HG03025 (cell line): ENCODE measurements around the gene PIEZO1.
"Not testable (repeated sequence)": the region's sequence is repeated elsewhere in the genome, so short reads cannot be mapped to it uniquely, and the experiment has no call there.

Source experiments
- ATAC-seq: cut with Tn5 transposase; IDR thresholded peaks from one replicate; pipeline ENCODE4 v1.9.1; 2021; ENCODE audit warnings: mild to moderate bottlenecking, moderate library complexity; ENCODE audit not compliant: unreplicated experiment, low FRiP score

The PIEZO1 gene

DNA sequence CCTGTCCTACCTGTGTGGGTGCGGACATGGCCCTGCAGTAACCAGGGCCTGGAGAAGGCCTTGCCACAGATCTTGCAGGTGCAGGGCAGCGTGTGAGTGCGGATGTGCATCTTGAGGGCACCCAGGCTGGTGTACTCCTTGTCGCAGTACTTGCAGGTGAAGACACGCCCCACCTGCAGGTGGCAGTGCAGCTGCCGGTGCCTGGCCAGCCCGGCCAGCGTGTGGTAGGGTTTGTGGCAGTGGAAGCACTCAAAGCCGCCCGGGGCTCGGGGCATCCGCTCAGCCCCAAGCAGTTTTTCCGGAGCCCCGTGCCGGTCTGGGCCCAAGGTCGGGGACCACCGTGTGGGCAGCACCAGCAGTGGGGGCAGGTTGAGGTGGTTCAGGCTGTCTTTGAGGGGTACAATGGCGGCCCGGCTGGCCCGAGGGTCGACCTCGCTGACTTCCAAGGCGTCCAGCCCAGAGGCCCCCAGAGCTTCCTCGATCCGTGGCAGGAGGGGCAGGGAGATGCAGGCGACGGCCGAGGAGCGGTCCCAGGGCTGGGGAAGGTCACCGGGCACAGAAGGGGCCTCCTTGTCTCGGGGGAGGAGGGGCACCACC, 103.8 kb downstream of the PIEZO1 start:
- no peak for ATAC-seq

DNA sequence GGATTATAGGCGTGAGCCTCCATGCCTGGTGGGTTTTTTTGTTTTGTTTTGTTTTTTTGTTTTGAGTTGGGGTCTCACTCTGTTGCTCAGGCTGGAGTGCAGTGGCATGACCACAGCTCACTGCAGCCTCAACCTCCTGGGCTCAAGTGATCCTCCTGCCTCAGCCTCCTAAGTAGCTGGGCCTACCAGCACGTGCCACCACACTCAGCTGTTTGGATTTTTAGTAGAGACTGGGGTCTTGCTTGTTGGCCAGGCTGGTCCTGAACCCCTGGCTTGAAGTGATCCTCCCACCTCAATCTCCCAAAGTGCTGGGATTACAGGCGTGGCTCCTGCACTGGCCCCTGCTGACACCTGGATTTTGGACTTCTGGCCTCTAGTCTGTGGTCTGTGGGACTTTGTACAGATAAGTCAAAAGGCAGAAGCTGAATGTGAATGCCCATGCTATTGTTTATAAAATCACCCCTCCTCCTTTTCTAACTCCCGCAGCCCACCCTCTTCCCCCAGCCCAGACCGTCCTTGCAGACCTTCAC, 104.4 kb downstream of the PIEZO1 start:
- ATAC-seq, result no peak

DNA sequence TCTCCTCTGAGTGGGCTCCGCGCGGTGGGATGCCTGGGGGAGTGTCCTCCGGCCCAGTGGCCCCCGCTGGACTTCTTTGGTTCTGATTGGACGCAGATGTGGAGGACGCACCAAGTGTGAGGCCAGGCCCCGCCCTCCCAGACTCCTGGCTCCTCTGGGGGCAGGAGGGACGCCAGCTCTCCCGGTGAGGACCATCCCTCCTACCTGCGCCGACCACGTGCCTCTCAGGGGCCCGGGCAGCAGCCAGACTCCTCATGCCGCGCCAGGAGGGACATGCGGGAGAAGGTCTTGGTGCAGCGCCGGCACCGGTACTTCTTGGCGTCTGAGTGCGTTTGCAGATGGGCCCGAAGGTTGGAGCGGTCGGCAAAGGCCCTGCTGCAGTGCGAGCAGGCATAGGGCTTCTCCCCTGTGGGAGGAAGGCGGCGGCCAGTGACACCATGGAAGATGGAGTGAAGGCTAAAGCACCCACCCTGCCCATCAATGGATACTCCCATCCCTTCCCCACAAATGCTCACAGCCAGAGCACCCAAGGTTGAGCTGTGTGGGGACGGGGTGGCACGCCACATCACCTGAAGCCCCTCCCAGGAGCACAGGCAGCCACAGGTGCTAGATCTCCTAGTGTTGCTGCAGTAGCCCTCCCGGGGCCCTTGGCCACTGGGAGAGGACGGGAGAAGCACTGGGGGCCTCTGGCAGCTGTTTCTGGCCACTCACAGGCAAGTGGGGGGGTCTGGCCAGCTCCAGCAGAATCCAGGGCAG, 106.6 kb downstream of the PIEZO1 start:
- no peak for ATAC-seq

DNA sequence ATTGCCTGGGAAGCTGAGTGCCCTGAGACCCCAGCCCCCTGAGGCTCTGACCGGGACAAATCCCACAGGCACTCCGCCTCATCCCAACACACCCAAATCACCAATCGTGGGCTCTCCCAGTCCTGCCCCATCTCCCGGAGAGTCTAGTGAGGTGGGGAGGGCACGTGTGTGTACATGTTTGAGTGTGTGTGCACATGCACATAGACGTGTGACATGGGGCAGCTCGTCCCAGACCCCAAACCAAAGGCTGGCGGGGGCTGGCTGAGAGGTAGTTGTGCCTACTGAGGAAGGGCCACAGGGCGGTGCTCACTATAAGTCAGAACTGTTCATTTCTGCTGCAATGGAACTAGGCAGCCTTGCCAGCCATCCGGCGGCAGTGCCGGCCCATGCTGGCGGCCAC, 107.3 kb downstream of the PIEZO1 start:
- no peak for ATAC-seq

DNA sequence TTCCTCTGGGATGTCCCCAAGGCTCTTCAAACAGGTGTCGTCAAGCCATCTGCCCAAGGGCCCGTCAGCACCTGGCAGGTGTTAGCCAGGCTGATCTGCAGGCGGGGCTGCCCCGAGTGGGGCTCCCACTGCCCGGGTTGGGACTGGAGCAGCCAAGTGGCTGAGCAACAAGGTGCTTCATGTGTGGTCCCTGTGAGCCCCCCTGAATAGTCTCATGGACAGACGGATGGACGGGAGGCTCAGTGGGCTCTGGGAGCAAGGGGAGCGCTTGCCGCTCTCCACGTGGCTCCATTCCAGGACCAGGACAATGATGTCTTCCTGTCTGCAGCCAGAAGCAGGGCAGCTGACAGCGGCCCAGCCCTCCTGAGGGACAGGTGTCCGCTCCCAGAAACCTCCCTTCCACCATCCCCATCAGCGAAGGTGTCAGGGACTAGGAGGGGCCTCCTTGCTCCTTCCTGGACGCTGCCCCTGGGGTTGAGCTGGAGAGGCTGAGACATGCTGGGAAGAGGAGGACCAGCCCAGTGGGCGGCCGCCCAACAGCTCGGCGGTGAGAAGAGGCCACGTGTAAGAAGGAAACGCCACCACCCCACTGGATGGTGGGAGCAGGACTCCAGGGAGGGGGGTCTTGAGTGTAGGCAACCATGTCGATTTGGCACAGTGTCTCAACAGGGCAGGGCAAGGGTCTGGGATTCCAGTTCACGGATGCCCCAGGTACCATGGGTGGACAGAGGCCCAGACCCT, 108.3 kb downstream of the PIEZO1 start:
- ATAC-seq, result no peak

DNA sequence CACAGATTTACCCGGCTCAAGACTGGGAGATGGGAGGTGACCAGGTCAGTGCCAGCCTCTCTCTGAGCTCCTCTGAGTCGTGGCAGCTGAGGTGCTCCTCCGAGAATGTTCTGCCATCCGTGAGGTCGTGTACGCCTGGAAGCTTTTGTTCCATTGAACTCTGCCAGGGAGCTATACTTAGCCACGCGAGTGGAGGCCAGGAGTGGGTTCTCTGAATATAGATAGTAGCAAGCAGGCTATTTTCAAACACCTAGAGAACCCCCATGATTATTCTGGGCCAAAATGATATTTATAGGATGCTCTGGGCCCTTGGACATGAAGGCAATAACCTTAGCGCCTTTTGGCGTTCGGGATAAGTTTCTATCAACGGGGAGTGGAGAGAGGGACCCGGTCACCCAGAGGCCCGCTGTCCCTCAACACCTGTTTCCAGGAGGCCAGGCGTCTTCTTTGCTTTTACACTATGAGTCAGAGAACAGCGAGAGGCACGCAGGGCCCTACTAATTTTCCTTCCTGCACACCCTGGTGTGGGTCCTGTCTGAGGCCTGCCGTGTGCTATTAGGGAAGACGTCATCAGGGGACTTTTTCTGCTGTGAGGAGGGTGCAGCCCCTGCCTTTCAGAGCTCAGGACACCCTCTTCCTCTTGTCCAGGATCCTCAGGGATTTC, 111.2 kb downstream of the PIEZO1 start:
- ATAC-seq, result no peak

DNA sequence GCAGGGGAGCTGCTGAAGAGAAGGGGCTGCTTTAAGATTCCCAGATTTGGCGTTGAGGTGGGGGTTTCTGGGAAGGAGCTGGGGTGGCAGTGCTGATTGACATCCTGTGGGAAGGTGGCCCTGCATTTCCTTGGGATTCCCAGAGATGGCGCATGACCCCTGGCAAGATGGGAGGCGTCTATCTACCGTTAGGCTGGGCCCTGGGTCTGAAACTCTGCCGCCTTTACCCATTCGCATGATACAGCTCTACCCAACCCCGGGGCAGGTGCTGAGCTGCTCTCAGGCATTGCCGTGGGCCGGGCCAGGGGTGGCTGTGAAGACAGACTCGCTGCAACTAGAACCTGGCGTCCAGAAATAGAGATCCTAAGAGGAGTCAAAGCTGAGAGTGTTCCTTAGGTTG, 112.2 kb downstream of the PIEZO1 start:
- no peak for ATAC-seq

DNA sequence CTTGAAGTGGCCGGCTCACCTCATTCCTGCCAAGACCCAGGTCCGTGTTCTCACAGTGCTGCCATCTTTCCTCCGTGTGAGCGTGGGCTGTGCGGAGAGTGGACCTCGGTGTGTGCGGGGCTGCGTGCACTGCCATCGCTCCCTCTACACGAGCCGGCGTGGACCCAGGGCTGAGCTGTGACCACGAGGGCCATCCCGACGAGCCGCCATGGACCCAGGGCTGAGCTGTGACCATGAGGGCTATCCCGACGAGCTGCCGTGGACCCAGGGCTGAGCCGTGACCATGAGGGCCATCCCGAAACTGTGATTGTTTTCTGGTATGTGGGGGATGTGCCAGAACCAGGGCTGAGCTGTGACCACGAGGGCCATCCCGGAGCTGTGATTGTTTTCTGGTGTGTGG, 113.2 kb downstream of the PIEZO1 start:
- ATAC-seq, result no peak

DNA sequence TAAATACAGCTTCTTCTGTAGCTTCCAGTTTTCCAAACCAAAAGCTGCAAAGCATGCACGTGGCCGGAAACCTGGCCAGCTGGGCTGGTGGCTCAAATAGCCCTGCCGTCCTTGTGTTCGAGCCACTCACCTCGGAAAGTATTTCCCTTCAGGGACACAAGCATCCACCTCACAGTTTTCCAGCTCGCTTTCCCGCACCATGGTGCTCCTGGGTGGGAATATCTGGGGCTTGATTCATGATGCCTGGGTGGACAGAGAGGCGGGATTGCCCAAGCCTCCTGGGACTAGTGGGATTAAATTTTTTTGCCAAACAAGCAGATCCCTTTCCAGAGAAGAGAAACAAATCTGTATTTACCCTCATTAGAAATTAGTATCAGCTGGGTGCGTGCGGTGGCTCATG, 115.0 kb downstream of the PIEZO1 start:
- ATAC-seq, result no peak

DNA sequence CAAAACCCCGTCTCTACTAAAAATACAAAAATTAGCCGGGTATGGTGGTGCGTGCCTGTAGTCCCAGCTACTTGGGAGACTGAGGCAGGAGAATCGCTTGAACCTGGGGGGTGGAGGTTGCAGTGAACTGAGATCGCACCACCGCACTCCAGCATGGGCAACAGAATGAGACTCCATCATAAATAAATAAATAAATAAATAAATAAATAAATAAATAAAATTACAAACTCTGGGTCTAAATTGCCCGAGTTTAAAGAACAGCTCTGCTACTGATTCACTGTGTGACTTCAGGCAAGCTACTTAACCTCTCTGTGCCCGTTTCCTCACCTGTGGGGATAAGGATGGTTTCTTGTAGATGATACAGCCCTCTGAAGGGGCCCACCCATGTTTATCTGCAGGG, 115.5 kb downstream of the PIEZO1 start:
- not testable (repeated sequence) for ATAC-seq

DNA sequence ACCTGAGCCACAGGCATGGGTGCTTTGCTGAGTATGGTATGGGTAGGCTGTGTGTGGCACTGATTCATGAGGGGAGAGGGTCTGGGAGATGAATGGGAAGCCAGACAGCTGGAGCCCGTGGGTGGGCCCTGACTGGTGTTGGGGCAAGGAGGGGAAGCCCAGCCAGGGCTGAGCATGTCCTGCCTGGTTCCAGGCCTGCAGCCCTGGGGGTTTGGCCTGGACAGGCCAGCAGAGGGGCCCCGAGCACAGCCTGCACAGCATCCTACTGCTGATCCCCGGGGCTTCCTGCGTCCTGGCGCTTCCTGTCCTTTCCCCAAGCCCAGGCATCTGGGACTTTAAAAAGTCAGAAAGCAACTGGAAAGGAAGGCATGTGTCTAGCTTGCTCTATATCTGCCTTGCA, 117.6 kb downstream of the PIEZO1 start:
- ATAC-seq, result no peak

DNA sequence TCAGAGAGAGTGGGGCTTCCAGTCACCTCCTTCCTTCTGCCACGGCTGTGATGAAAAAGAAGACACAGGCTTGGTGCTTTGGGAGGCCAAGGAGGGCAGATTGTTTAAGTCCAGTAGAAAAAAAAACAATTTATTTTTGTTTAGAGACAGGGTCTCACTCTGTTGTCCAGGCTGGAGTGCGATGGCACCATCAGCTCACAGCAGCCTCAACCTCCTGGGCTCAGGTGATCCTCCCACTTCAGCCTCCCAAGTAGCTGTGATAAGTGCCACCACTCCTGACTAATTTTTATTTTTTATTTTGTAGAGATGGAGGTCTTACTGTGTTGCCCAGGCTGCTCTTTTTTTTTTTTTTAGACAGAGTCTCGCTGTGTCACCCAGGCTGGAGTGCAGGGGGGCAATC, 119.5 kb downstream of the PIEZO1 start:
- no peak for ATAC-seq
